Endodermal cell (in vitro differentiated cells): ENCODE measurements around the gene SLC35E3. TPM values are rescaled to one million over a fixed set of nuclear protein-coding genes. Genes with fewer than 3 reads are reported as not detected.

ENCODE experiments used
- DNase-seq: peaks from one replicate; pipeline ENCODE4 v3.0.0-alpha.2; 2017
- H3K27ac ChIP-seq: 2 replicates; pipeline ENCODE4 v1.5.1; 2013; ENCODE audit warnings: mild to moderate bottlenecking, low read depth, low read length, moderate library complexity
- H3K27me3 ChIP-seq: 2 replicates; pipeline ENCODE4 v1.6.1; 2013; ENCODE audit warnings: mild to moderate bottlenecking, low read length, moderate library complexity; ENCODE audit not compliant: insufficient read depth, control insufficient read depth, poor library complexity, severe bottlenecking
- H3K36me3 ChIP-seq: 2 replicates; pipeline ENCODE4 v1.7.0; 2013; ENCODE audit warnings: mild to moderate bottlenecking, low read length, moderate library complexity; ENCODE audit not compliant: control insufficient read depth, insufficient read depth
- H3K4me1 ChIP-seq: one replicate; pipeline ENCODE4 v1.7.0; 2013; ENCODE audit warnings: low read length; ENCODE audit not compliant: control insufficient read depth, insufficient read depth
- H3K4me3 ChIP-seq: 2 replicates; pipeline ENCODE4 v1.5.1; 2013; ENCODE audit warnings: mild to moderate bottlenecking, low read length, moderate library complexity
- H3K9ac ChIP-seq: 2 replicates; pipeline ENCODE4 v1.6.1; 2013; ENCODE audit warnings: mild to moderate bottlenecking, low read length, moderate library complexity; ENCODE audit not compliant: poor library complexity, severe bottlenecking; ENCODE audit errors: extremely low read depth
- H3K9me3 ChIP-seq: 2 replicates; pipeline ENCODE4 v1.6.1; 2013; ENCODE audit warnings: mild to moderate bottlenecking, low read length, moderate library complexity; ENCODE audit not compliant: control insufficient read depth
- H3K27ac Mint-ChIP-seq: 2 replicates; pipeline ENCODE4 v1.8.0; 2020; ENCODE audit warnings: mixed read lengths
- H3K27me3 Mint-ChIP-seq: 2 replicates; pipeline ENCODE4 v1.8.0; 2021; ENCODE audit warnings: mild to moderate bottlenecking, mixed read lengths; ENCODE audit not compliant: insufficient read depth
- H3K36me3 Mint-ChIP-seq: 2 replicates; pipeline ENCODE4 v1.8.0; 2020; ENCODE audit warnings: low read depth, mixed read lengths
- H3K4me1 Mint-ChIP-seq: 2 replicates; pipeline ENCODE4 v1.8.0; 2020; ENCODE audit warnings: mixed read lengths
- H3K4me3 Mint-ChIP-seq: 2 replicates; pipeline ENCODE4 v1.8.0; 2020; ENCODE audit warnings: mild to moderate bottlenecking, moderate library complexity, mixed read lengths
- H3K9me3 Mint-ChIP-seq: 2 replicates; pipeline ENCODE4 v1.8.0; 2020; ENCODE audit warnings: mild to moderate bottlenecking, mixed read lengths
- WGBS, 2 experiments: methylation state at CpG; one replicate each; pipeline versions ENCODE4 v1.1.5 to v1.1.7; 2013; ENCODE audit warnings: missing lambda C conversion rate in 2 of 2, mixed read lengths in 1 of 2; ENCODE audit not compliant: insufficient coverage in 1 of 2, insufficient read length in 1 of 2; 5-methylcytosine and 5-hydroxymethylcytosine counted together
- total RNA-seq, 2 donors: library from RNA; stranded (reverse); fragmentation: NEBNext Ultra II Directional in 1 of 2; extraction: Animal tissue kit (Norgen Biotek cat#: 25700) in 1 of 2; gene quantifications; 2 replicates in 1 of 2; 3 replicates in 1 of 2; pipeline ENCODE4 v1.2.1, GENCODE V29; 2021
- TF ChIP-seq, protein P1 (sequence below): fragments of 200-600 bp; sonication (generic); conservative IDR thresholded peaks from 2 replicates; pipeline ENCODE4 v1.5.0; 2021; ENCODE audit warnings: antibody characterized with exemption, mild to moderate bottlenecking

SLC35E3 gene
- total RNA-seq, 2 donors from 2014 or later = 12.6 to 12.7 TPM

DNA sequence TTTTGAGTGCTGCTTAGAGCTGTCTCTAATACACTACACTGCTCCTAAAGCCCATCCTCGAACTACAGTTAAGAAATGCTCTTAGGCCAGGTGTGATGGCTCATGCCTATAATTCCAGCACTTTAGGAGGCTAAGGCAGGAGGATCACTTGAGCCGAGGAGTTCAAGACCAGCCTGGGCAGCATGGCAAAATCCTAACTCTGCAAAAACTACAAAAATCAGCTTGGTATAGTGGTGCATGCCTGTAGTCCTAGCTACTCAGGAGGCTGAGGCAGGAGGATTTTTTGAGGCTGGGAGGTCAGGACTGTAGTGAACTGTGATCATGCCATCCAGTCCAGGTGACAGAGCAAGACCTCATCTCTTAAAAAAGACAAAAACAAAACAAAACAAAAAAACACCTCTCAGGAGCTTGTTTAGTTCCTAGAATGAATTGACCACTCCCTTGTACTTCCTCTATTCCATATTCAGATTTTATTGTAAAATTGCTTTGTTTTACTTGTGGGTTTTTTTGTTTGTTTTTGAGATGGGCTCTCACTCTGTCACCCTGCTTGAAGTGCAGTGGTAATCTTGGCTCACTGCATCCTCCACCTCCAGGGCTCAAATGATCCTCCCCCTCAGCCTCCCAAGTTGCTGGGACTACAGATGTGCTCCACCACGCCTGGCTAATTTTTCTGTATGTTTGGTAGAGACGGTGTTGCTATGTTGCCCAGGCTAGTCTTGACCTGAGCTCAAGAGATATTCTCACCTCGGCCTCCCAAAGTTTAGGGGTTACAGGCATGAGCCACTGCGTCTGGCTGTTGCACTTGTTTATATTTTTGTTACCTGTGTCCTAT, 75.6 kb downstream of the SLC35E3 start:
- no peaks in the 10 kb centered on the region for H3K9me3 ChIP-seq
- Mint-ChIP-seq H3K27ac (peak overlapping the region; percentile 35), H3K36me3 (peaks cover 73% of the 10 kb centered on the region), H3K9me3 (no peaks in the 10 kb centered on the region), H3K27me3 (no peaks in the 10 kb centered on the region), H3K4me1 (no peaks in the 10 kb centered on the region), H3K4me3 (no peak overlapping the region)
- peaks cover 94% of the 10 kb centered on the region for H3K36me3 ChIP-seq
- TF ChIP-seq, protein P1, sequence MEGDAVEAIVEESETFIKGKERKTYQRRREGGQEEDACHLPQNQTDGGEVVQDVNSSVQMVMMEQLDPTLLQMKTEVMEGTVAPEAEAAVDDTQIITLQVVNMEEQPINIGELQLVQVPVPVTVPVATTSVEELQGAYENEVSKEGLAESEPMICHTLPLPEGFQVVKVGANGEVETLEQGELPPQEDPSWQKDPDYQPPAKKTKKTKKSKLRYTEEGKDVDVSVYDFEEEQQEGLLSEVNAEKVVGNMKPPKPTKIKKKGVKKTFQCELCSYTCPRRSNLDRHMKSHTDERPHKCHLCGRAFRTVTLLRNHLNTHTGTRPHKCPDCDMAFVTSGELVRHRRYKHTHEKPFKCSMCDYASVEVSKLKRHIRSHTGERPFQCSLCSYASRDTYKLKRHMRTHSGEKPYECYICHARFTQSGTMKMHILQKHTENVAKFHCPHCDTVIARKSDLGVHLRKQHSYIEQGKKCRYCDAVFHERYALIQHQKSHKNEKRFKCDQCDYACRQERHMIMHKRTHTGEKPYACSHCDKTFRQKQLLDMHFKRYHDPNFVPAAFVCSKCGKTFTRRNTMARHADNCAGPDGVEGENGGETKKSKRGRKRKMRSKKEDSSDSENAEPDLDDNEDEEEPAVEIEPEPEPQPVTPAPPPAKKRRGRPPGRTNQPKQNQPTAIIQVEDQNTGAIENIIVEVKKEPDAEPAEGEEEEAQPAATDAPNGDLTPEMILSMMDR = no peak
- H3K9ac ChIP-seq = no peak overlapping the region
- no peaks in the 10 kb centered on the region for H3K27me3 ChIP-seq
- no peak for DNase-seq
- H3K4me1 ChIP-seq = peaks cover 5% of the 10 kb centered on the region
- H3K27ac ChIP-seq = no peak overlapping the region
- 93 to 97% methylated on average over 3 to 6 of the region's 6 CpGs for WGBS, 2 experiments
- no peak overlapping the region for H3K4me3 ChIP-seq

DNA sequence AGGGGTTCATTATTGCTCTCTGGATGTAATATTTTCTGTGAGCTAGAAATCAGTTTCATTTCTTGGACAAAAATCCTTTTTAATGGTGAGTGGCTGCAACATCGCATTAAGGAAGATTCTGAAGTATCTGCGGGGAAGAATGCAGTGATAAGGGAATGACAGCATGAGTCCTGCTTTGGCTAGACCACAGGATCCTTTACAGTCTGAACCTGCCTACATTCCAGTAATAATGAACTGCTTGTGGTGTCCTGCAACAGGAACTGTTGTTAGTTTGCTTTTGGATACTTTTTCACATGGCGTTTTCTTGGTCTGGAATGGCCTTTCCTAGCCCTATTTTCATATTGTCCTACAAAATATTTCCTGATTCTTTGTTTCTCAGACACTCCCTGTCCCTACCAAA, 77.7 kb downstream of the SLC35E3 start:
- H3K4me1 ChIP-seq = peaks cover 5% of the 10 kb centered on the region
- WGBS, 2 experiments = 91 to 97% methylated on average over 3 of the region's 3 CpGs

DNA sequence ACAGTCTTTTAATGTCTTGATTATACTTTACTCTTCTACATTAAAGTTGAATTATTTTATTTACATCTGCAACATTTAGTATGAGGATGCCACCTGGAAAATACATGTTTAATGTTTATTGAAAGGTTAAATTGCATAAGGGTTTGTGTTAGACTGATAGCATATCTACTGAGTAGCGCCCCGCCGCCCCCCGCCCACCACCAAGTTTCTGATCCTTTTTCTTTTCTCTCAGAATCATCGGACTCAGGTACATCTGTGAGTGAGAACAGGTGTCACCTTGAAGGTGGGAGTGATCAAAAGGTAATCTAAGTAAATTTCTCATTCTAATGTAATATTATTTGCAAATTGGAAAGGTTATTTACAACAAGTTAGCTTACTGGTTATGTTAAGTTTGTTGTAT, 78.2 kb downstream of the SLC35E3 start:
- H3K9me3 Mint-ChIP-seq = no peaks in the 10 kb centered on the region
- no peak overlapping the region for H3K27ac ChIP-seq
- H3K27ac Mint-ChIP-seq = no peak overlapping the region
- H3K36me3 ChIP-seq = peaks cover 99% of the 10 kb centered on the region
- H3K4me1 Mint-ChIP-seq = no peaks in the 10 kb centered on the region
- H3K4me3 ChIP-seq = no peak overlapping the region
- WGBS, 2 experiments = 95% methylated on average over 4 of the region's 5 CpGs; no CpG with 5 or more reads in 1 of the 2 experiments
- no peak overlapping the region for H3K9ac ChIP-seq
- H3K27me3 Mint-ChIP-seq = no peaks in the 10 kb centered on the region
- H3K4me1 ChIP-seq = peaks cover 5% of the 10 kb centered on the region
- DNase-seq = no peak
- TF ChIP-seq, protein P1 = no peak
- no peak overlapping the region for H3K4me3 Mint-ChIP-seq
- no peaks in the 10 kb centered on the region for H3K9me3 ChIP-seq
- no peaks in the 10 kb centered on the region for H3K27me3 ChIP-seq
- H3K36me3 Mint-ChIP-seq = peaks cover 72% of the 10 kb centered on the region

More for the DNA sequence above, 77.7 kb downstream of the SLC35E3 start:
- no peak overlapping the region for H3K27ac Mint-ChIP-seq
- Histone ChIP-seq H3K9ac (no peak overlapping the region), H3K36me3 (peaks cover 99% of the 10 kb centered on the region), H3K9me3 (no peaks in the 10 kb centered on the region), H3K27me3 (no peaks in the 10 kb centered on the region), H3K4me3 (no peak overlapping the region), H3K27ac (no peak overlapping the region)
- no peaks in the 10 kb centered on the region for H3K4me1 Mint-ChIP-seq
- no peak for DNase-seq
- no peaks in the 10 kb centered on the region for H3K27me3 Mint-ChIP-seq
- TF ChIP-seq, protein P1 = no peak
- peaks cover 74% of the 10 kb centered on the region for H3K36me3 Mint-ChIP-seq
- no peak overlapping the region for H3K4me3 Mint-ChIP-seq
- no peaks in the 10 kb centered on the region for H3K9me3 Mint-ChIP-seq
